Upper lobe of right lung (tissue), 1 donor: ENCODE data around the gene NDRG4. TPM values are rescaled to one million over a fixed set of nuclear protein-coding genes. Genes with fewer than 3 reads are reported as not detected.

Source experiments
- ATAC-seq: fragments of 200-7000 bp; cut with Tn5 transposase; one replicate; pipeline ENCODE4 v1.9.1; 2020; ENCODE audit warnings: mild to moderate bottlenecking, moderate library complexity
- DNase-seq: peaks from one replicate; pipeline ENCODE4 v3.0.0-alpha.2; 2020
- H3K27ac ChIP-seq: fragments of 200-600 bp; one replicate; pipeline ENCODE4 v1.8.0; 2022
- H3K27me3 ChIP-seq: fragments of 200-600 bp; one replicate; pipeline ENCODE4 v1.8.0; 2022; ENCODE audit warnings: mild to moderate bottlenecking
- H3K36me3 ChIP-seq: fragments of 200-600 bp; one replicate; pipeline ENCODE4 v1.8.0; 2022
- H3K4me1 ChIP-seq: fragments of 200-600 bp; one replicate; pipeline ENCODE4 v1.8.0; 2022
- H3K4me3 ChIP-seq: fragments of 200-600 bp; one replicate; pipeline ENCODE4 v1.8.0; 2022; ENCODE audit warnings: mild to moderate bottlenecking
- H3K9me3 ChIP-seq: fragments of 200-600 bp; one replicate; pipeline ENCODE4 v1.8.0; 2022
- intact Hi-C: fragments of 100-400 bp; cut with DNase I; formaldehyde crosslinking; loops from one replicate; pipeline ENCODE4 v1.11.0; 2022
- total RNA-seq: library from RNA; stranded (reverse); fragmentation: NEBNext Ultra II Directional; extraction: Animal tissue kit (Norgen Biotek cat#: 25700); gene quantifications from one replicate; pipeline ENCODE4 v1.2.1, GENCODE V29; 2021
- TF ChIP-seq, protein P1 (sequence below): fragments of 200-600 bp; IDR thresholded peaks from one replicate; pipeline ENCODE4 v1.8.0; 2022; ENCODE audit warnings: antibody characterized with exemption
- donor health status: DM: no; HTN: yes; CAD: no; lungs with severe emphysema.

NDRG4 gene
- total RNA-seq, 1 donor from 2014 or later = 48.1 TPM

GRCh38 chr16:58506241-58507194 is 6.6 kb downstream of the NDRG4 start:
- Histone ChIP-seq H3K9me3 (no peaks in the 10 kb centered on the region), H3K36me3 (no peaks in the 10 kb centered on the region), H3K4me3 (no peak overlapping the region), H3K27ac (no peak overlapping the region), H3K4me1 (no peaks in the 10 kb centered on the region), H3K27me3 (peaks cover 19% of the 10 kb centered on the region)
- DNase-seq = no peak
- no peak for ATAC-seq
- intact Hi-C loops = no loop called here
- TF ChIP-seq, protein P1, sequence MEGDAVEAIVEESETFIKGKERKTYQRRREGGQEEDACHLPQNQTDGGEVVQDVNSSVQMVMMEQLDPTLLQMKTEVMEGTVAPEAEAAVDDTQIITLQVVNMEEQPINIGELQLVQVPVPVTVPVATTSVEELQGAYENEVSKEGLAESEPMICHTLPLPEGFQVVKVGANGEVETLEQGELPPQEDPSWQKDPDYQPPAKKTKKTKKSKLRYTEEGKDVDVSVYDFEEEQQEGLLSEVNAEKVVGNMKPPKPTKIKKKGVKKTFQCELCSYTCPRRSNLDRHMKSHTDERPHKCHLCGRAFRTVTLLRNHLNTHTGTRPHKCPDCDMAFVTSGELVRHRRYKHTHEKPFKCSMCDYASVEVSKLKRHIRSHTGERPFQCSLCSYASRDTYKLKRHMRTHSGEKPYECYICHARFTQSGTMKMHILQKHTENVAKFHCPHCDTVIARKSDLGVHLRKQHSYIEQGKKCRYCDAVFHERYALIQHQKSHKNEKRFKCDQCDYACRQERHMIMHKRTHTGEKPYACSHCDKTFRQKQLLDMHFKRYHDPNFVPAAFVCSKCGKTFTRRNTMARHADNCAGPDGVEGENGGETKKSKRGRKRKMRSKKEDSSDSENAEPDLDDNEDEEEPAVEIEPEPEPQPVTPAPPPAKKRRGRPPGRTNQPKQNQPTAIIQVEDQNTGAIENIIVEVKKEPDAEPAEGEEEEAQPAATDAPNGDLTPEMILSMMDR = no peak

- H3K4me1 ChIP-seq = no peaks in the 10 kb centered on the region
- H3K27ac ChIP-seq = no peak overlapping the region
- H3K27me3 ChIP-seq = peaks cover 11% of the 10 kb centered on the region
- H3K9me3 ChIP-seq = no peaks in the 10 kb centered on the region
- intact Hi-C loops = no loop called here
- no peak for ATAC-seq
- TF ChIP-seq, protein P1 = no peak
- no peak for DNase-seq
- no peaks in the 10 kb centered on the region for H3K36me3 ChIP-seq
- no peak overlapping the region for H3K4me3 ChIP-seq
Measured at GRCh38 chr16:58507195-58507962, 7.4 kb downstream of the NDRG4 start.

DNA sequence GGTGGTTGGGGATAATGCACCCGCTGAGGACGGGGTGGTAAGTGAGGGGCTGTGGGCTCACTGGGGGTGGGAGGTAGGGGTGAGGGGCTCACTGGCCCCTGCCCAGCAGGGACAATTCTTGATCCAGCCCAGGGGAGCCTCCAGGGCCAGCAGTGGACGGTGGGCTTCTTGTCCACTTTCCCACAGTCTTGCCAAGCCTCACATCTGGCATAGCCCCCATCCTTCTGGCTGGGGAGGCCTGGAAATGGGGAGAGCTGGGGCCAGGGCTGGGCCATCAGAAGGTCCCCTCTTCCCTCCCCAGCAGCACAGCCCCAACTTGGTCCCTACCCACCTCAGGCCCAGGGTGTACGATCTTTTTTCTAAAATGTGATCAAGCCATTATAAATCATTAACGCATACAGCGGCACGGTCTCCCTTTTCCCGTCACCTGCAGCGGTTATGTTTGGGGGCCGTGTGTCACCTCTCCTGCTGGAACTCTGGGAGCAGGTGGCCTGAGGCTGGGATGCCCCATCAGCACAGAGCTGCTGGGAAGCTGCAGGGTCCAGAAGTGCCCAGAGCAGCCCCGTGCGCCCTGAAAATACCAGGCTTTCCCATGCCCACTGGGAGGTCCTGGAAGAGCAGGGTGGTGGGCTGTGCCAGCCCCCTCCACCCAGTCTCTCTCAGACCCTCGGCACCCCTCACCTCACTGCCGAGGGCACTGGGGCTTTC is 8.2 kb downstream of the NDRG4 start:
- Histone ChIP-seq H3K36me3 (no peaks in the 10 kb centered on the region), H3K4me1 (no peaks in the 10 kb centered on the region), H3K27ac (no peak overlapping the region), H3K27me3 (peaks cover 5% of the 10 kb centered on the region), H3K4me3 (no peak overlapping the region), H3K9me3 (no peaks in the 10 kb centered on the region)
- no peak for DNase-seq
- intact Hi-C loops = no loop called here
- TF ChIP-seq, protein P1 = no peak
- no peak for ATAC-seq

DNA sequence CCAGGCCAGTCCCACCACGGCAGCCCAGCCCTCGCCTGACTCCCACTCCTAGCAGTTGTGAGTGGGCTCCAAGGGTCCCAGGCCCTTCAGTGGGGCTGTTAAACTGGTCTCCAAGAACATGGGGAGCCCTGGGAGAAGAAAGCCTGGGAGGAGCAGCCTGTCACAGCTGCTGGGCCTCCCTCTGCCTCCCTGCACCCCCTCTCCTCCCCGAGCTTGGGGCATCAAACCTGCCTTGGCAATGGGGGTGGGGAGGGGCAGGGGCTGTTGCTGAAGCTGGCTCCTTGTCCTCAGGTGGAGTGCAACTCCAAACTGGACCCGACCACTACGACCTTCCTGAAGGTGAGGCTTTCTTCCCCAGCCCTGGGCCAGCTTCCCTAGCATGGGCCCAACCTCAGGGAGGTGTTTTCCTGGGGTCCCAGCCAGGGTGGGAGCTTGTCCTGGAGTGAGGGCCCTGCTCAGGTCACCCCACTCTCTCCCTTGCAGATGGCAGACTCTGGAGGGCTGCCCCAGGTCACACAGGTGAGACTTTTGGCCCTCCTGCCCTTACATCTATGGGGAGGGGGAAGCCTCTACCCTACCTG is 8.8 kb downstream of the NDRG4 start:
- Histone ChIP-seq H3K27me3 (peaks cover 5% of the 10 kb centered on the region), H3K27ac (no peak overlapping the region), H3K36me3 (no peaks in the 10 kb centered on the region), H3K4me3 (no peak overlapping the region), H3K4me1 (no peaks in the 10 kb centered on the region), H3K9me3 (no peaks in the 10 kb centered on the region)
- TF ChIP-seq, protein P1 = no peak
- intact Hi-C loops = no loop called here
- peak; percentile 51 for DNase-seq
- no peak for ATAC-seq
